ENCODE measurements around the gene IL24.

DNA sequence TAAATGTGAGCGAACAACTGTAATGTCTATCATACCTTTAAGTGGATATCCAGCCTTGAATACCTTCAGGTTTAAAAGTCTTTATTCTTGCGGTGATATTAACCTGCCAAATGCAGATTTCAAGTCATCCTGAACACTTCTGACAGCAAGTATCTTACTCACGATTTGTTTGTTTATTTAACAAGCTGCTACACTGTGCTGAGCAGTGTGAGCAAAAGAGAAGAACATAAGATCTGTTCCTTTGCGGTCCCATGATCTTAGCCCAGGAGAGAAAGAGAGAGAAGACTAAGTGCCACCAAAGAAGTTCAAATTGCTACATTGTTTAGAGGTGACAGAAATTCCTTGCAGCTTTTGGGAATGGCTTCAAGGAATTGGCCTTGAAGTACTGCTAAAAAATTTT is 9.5 kb upstream of the IL24 start:
- TF ChIP-seq EZH2 (IDR thresholded peaks at IDR 0.05; ENCODE audit: low read length) (no peak), CTCF (optimal IDR thresholded peaks at IDR 0.05 in 1 of 3, IDR thresholded peaks at IDR 0.05 in 1 of 3, conservative IDR thresholded peaks at IDR 0.05 in 1 of 3; ENCODE audit: extremely low read depth in 1 of 3, insufficient read depth in 2 of 3, low read length in 3 of 3) (no peak)
